HG03575 (cell line): Measurements from ENCODE around the gene SLC18A3.

ENCODE experiments used
- ATAC-seq: cut with Tn5 transposase; IDR thresholded peaks from one replicate; pipeline ENCODE4 v1.9.1; 2021; ENCODE audit not compliant: unreplicated experiment, insufficient number of reproducible peaks, low FRiP score; ENCODE audit errors: extremely low read depth

The SLC18A3 gene

DNA sequence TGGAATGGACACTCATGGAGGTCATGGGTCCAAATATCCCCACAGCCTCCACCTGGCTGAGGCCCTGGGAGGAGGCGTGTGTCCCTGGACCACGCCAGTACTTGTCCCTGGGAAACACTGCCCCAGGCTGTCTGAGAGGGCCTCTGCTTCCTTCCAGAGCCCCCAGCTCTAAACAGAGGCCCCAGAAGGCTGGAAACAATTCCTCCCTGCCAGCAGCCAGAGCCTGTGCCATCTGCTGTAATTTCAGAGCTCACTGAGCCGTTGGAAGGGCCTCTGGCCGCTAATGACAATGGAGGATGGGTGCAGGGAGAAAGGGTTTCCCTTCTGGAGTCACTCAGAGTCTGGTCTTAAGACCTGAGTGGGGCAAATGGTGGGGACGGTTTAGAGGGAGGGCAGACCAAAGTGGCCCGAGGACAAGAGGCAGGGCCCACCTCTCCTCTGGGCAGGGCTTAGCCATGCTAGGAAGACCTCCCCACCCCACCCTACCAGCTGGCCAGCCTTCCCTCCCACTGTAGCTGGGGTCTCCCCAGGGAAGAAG lies 10.8 kb downstream of the SLC18A3 start:
- ATAC-seq, result no peak

DNA sequence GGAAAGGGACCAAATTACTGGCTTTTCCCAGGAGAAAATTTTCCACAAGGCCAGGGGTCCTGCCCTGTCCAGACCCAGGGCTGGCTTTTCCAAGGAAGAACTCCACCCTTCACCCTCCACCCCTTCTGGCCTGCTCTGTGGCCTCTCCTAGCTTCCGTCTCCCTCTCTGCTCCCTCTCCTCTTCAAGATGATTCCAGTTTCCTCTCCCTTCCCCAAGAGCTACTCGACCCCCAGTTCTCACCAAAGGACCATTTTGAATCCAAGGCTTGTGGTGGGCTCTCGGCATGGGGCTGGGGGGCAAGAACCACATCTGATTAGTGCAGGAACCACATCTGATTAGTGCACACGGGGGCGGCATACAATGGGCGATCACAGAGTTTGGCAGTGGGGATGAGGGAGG lies 11.5 kb downstream of the SLC18A3 start:
- no peak for ATAC-seq

GRCh38 chr10:49622426-49623425 lies 12.6 kb downstream of the SLC18A3 start:
- ATAC-seq, result no peak

DNA sequence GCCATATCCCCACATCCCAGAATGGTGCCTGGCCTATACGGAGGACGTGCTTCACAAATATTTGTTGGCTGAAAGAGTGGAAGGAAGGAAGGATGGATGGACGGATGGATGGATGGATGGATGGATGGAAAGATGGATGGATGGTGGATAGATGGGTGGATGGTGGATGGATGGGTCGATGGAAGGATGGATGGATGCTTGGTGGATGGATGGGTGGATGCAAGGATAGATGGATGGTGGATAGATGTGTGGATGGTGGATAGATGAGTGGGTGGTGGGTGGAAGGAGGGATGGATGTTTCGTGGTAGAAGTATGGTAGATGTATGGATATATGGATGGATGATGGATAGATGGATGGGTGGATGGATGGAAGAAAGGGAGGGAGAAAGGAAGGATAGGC lies 14.5 kb downstream of the SLC18A3 start:
- ATAC-seq, result no peak

DNA sequence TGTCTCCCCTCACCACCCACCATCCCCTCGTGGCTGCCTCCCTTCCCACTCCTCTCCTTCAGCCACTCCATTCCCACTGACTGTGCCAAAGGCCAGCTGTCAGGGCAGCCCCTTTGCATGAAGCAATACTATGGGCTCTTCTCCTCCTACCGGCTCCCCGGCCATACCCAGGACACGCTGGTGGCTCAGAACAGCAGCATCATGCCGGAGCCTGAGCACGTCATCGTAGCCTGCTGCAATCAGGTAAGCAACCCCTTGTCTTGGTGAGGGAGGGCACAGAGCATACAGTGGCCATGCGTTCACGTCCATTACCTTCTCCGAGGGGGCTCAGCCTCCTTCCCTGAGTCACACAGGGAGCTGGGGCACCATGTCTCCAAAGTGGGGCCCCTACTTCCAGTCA lies 15.3 kb downstream of the SLC18A3 start:
- ATAC-seq, result no peak

DNA sequence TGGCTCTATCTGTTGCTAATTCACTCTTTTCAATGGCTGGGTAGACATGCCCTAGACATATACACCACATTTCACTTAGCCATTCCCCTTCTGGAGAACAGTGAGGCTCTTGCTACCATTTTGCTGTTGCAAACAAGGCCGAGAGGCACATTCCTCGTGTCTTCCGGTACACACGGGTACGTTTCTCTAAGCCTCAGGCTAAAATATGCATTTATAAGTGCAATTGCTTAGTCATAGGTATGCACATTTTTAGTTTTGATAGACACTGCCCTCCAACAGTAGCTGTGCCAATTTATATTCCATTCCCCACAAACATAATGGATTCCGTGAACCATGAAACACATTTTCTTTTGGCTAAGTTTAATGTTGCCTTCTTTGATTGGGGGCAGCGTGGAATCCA lies 16.9 kb downstream of the SLC18A3 start:
- no peak for ATAC-seq

DNA sequence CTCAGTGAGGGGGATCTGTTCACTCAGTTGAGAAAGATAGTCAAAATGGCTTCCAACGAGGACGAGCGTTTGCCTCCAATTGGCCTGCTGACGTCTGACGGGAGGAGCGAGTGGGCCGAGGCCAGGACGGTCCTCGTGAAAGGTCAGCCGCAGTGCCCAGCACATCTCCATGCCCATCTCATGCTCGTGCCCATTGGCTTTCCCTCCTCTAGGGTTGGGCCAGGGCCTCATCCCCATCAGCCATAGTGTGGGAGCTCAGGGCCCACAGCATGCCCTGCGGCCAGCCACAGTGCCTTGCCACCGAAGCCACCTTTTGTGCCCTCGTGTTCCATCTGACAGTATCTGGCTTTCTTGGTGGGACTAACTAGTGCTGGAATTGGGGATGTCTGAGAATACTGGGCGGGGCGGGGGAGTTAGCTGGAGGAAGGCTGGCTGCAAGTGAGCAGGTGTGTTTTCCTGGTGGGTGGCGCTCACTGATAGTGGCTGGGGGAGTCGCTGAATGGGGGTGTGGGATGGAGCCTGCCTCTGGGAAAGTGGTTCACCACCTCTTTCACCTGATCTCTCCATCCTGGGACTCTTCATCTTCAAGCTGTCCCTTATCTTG lies 17.6 kb downstream of the SLC18A3 start:
- ATAC-seq, result no peak

- ATAC-seq, result no peak
Observed at GRCh38 chr10:49628599-49628998, 18.5 kb downstream of the SLC18A3 start.

DNA sequence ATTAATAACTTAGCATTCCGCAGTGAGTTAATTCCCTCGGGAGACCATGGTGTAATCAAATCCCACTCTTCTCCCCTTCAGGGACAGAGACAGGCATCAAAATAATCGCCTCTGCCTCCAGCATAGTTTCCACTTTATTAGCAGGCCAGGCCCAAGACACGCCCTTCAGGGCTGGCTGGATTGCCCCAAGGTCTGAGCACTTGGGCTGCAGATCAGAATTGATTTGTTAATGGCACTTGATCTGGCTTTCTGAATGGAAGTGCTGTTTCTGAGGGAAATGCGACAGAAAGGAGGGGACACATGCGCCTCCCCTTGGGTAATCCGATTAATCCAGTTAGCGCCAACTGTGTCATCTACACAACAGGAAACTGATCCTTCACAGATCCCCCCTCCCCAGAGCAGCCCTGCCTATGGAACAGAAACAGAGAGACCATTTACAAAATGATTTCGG lies 19.3 kb downstream of the SLC18A3 start:
- no peak for ATAC-seq

DNA sequence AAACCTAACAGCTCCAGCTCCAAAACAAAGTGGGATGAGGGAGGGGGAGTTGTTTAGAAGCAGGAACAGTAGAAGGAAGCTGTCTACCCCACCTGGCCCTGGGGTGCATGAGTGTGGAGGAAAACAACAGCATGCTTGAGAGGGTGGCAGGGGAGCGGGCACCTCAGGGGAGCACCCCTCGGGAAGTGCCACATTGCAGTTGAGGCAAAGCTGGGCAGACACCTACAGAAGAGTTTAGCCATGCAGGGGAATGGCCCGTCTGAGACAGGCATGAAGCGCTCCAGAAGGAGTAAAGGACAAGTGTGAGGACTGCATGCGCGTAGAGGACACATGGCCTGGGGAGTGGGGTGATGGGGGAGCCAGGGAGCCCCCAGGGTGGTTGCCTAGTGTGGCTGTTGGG lies 21.9 kb downstream of the SLC18A3 start:
- no peak for ATAC-seq

- ATAC-seq, result no peak
Observed at GRCh38 chr10:49632406-49633317, 22.6 kb downstream of the SLC18A3 start.

DNA sequence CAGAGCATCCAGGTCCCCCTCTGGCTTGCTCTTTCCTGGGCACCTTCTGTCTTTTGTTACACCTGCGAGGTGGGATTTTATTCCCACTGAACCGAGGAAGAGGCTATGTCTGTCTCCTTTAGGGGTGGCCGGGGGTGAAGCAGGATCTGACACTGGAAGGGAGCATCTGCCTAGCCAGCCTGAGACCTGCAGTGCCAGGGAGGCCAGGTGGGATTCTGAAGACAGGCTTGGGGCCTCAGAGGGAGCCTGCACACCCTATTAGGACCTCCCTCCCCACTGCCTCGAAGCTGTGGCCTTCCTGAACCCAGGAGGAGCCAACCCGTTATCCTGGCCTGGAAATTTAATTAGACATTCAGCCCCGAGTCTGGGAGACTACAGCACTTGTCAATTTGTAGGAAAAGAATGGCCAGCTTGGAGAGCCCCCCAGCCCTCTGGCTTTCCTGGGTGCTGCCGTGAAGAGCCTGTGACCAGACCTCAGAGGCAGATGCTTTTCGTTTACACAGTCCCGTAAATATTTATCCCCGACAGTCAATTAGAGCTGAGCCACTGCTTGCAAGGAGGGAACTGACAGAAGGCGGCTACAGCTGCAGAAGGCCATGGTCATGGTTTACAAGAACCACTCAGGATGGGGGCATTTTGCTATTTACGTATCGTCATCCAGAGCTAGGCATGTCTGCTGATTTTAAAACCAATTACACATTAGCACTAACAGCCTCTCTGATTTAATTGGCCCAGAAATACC lies 23.4 kb downstream of the SLC18A3 start:
- ATAC-seq, result no peak

- no peak for ATAC-seq
Observed at GRCh38 chr10:49634069-49634660, 24.1 kb downstream of the SLC18A3 start.

DNA sequence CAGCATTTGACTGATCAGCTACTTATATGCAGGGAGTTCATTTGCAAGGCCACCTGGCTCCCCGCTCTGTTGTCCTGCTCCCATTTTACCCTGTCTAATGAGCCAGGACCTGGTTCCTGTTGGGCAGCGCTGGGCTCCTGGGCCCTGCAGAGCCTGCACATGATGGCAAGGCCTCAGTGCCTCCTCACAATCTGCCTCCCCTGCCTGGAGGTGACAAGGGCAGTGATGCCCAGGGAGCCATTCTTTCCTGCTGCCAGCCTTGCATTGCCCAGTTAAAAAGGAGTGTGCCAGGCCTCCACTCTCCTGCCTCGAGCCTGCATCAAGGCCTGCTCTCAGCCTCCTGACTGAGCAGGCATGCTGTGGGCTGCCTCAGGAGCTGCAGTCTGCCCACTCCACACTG lies 32.2 kb downstream of the SLC18A3 start:
- ATAC-seq, result no peak

DNA sequence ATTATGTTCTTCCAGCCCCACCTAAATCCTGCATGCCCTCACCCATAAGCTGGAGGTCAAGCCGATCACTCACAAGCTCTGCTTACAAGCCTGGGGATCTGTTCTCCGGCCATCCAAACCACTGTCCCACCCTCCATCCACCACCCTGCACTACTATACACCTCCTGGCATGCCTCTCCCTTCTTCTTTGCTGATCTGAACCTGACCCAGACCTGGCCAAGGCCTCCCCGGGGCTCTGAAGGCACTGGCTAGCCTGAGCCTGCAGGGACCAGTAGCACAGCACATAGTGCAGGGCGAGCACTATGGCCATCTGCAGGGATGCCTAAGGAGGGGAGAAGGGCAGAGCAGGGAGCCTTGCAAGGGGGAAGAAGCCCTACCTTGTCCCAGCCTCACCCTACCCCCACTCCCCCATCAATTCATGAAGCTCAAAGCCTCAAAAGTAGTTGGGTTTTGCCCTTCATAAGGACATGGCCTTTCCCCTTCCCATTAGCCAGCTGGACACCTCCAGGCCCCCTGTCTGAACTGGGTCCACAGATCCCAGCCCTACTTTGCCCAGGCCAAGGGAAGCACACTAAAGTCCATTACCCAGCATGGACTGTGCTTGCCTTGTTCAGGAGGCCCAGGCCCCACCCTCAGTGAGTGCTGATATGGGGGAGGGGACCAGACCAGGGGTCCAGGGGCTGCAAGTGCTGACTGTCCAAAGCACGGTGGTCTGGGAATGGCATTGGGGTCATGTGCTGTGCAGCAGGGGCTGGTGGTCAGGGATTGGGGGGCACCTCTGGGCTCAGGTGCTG lies 33.3 kb downstream of the SLC18A3 start:
- ATAC-seq, result no peak

DNA sequence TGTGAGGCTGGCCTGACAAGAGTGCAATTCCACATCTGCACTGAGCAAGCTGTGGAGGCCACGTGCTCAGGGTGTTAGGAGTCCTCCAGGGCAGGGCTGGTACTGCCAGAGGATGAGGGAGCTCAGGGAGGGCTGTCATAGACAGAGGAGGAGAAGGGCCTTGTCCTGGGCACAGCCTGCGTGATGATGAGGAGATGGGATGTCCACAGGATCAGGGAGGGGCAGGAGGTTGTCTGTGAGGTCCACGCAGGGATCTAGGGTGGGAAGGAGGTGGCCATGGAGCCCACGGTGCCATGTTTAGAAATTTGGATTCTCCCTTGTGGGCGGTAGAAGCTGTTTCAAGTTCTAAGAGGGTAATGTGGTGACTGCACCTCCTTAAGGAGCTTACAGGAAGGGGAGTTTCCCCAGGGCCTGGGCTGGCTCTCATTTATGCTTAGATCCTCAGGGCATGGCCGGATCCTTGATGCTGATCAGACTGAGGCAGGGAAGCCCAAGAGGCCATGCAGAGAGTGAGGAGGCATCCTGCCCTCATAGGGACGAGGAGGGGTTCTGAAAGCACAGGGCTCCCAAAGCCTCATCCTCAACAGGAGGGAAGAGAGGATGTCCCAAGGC lies 34.0 kb downstream of the SLC18A3 start:
- ATAC-seq, result no peak

DNA sequence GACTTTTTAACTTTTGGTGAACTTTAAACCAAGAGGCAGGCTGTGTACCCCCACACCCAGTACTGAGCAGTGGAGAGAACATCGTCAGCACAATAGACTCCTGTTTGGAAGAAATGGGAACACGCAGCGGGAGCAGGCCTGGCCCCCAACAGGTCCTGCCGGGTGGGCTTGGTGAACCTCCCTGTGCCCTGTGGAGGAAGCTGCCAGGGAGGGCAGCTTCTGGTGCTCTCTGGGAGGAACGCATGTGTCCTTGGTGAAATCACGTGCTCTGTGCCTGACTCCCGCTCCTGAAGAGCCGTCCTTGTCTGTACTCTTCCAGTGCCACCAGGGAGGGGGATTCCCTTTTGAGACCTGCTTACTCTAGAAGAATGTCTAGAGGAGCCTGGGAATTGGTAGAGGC lies 35.3 kb downstream of the SLC18A3 start:
- ATAC-seq, result no peak
